Upper lobe of right lung (tissue), 1 donor: ENCODE data around the gene POC1A. TPM values are rescaled to one million over a fixed set of nuclear protein-coding genes. Genes with fewer than 3 reads are reported as not detected.
A peak's percentile ranks its signal among the peaks of the same experiment; 100 is the strongest.

Experiments used
- ATAC-seq: fragments of 200-7000 bp; cut with Tn5 transposase; one replicate; pipeline ENCODE4 v1.9.1; 2020; ENCODE audit warnings: mild to moderate bottlenecking, moderate library complexity
- DNase-seq: peaks from one replicate; pipeline ENCODE4 v3.0.0-alpha.2; 2020
- H3K27ac ChIP-seq: fragments of 200-600 bp; one replicate; pipeline ENCODE4 v1.8.0; 2022
- H3K27me3 ChIP-seq: fragments of 200-600 bp; one replicate; pipeline ENCODE4 v1.8.0; 2022; ENCODE audit warnings: mild to moderate bottlenecking
- H3K36me3 ChIP-seq: fragments of 200-600 bp; one replicate; pipeline ENCODE4 v1.8.0; 2022
- H3K4me1 ChIP-seq: fragments of 200-600 bp; one replicate; pipeline ENCODE4 v1.8.0; 2022
- H3K4me3 ChIP-seq: fragments of 200-600 bp; one replicate; pipeline ENCODE4 v1.8.0; 2022; ENCODE audit warnings: mild to moderate bottlenecking
- H3K9me3 ChIP-seq: fragments of 200-600 bp; one replicate; pipeline ENCODE4 v1.8.0; 2022
- CTCF ChIP-seq: fragments of 200-600 bp; IDR thresholded peaks from one replicate; pipeline ENCODE4 v1.8.0; 2022; ENCODE audit warnings: antibody characterized with exemption
- intact Hi-C: fragments of 100-400 bp; cut with DNase I; formaldehyde crosslinking; loops from one replicate; pipeline ENCODE4 v1.11.0; 2022
- total RNA-seq: library from RNA; stranded (reverse); fragmentation: NEBNext Ultra II Directional; extraction: Animal tissue kit (Norgen Biotek cat#: 25700); gene quantifications from one replicate; pipeline ENCODE4 v1.2.1, GENCODE V29; 2021
- donor health status: DM: no; HTN: yes; CAD: no; lungs with severe emphysema.

The POC1A gene
- total RNA-seq, 1 donor from 2014 or later = 2.5 TPM

- ATAC-seq (no peak), DNase-seq (no peak)
- no peak for TF ChIP-seq CTCF
- Histone ChIP-seq H3K4me3 (no peak overlapping the region), H3K4me1 (peaks cover 4% of the 10 kb centered on the region), H3K27ac (no peak overlapping the region), H3K27me3 (no peaks in the 10 kb centered on the region), H3K9me3 (no peaks in the 10 kb centered on the region), H3K36me3 (no peaks in the 10 kb centered on the region)
- intact Hi-C loops = loop anchor here (5.0 to 10.0 kb wide), 2 partner anchors 90 to 143 kb away; partner anchors contain the start of gene DUSP7
These were observed 9.2 kb downstream of the POC1A start for GRCh38 chr3:52144796-52145735.

- Histone ChIP-seq H3K36me3 (no peaks in the 10 kb centered on the region), H3K4me3 (no peak overlapping the region), H3K9me3 (no peaks in the 10 kb centered on the region), H3K4me1 (peaks cover 4% of the 10 kb centered on the region), H3K27ac (no peak overlapping the region), H3K27me3 (no peaks in the 10 kb centered on the region)
- intact Hi-C loops = loop anchor here (10.0 kb wide), 1 partner anchor 89 kb away; the partner anchor contains the start of gene DUSP7
- peak; percentile 97 for TF ChIP-seq CTCF
- peak; percentile 86 for DNase-seq
- ATAC-seq = peak; percentile 95
These were observed 10.0 kb downstream of the POC1A start for GRCh38 chr3:52144034-52144795.

GRCh38 chr3:52143616-52144015 is 10.6 kb downstream of the POC1A start:
- no peaks in the 10 kb centered on the region for H3K9me3 ChIP-seq
- DNase-seq = no peak
- no peak for ATAC-seq
- no peaks in the 10 kb centered on the region for H3K27me3 ChIP-seq
- intact Hi-C loops = loop anchor here (10.0 kb wide), 1 partner anchor 89 kb away; the partner anchor contains the start of gene DUSP7
- TF ChIP-seq CTCF = no peak
- no peak overlapping the region for H3K4me3 ChIP-seq
- no peak overlapping the region for H3K27ac ChIP-seq
- H3K36me3 ChIP-seq = no peaks in the 10 kb centered on the region
- H3K4me1 ChIP-seq = peaks cover 4% of the 10 kb centered on the region

- Histone ChIP-seq H3K4me1 (peaks cover 4% of the 10 kb centered on the region), H3K27ac (no peak overlapping the region), H3K27me3 (no peaks in the 10 kb centered on the region), H3K4me3 (no peak overlapping the region), H3K9me3 (no peaks in the 10 kb centered on the region), H3K36me3 (no peaks in the 10 kb centered on the region)
- DNase-seq (no peak), ATAC-seq (no peak)
- TF ChIP-seq CTCF = no peak
- intact Hi-C loops = loop anchor here (10.0 kb wide), 1 partner anchor 88 kb away; the partner anchor contains the start of gene DUSP7
These were observed 11.1 kb downstream of the POC1A start for GRCh38 chr3:52143156-52143555.

- intact Hi-C loops = loop anchor here (10.0 kb wide), 1 partner anchor 87 kb away; the partner anchor contains the start of gene DUSP7
- TF ChIP-seq CTCF = no peak
- peaks cover 14% of the 10 kb centered on the region for H3K4me1 ChIP-seq
- no peaks in the 10 kb centered on the region for H3K36me3 ChIP-seq
- DNase-seq = no peak
- no peak for ATAC-seq
- H3K4me3 ChIP-seq = no peak overlapping the region
- H3K9me3 ChIP-seq = no peaks in the 10 kb centered on the region
- H3K27ac ChIP-seq = no peak overlapping the region
- no peaks in the 10 kb centered on the region for H3K27me3 ChIP-seq
These were observed 12.5 kb downstream of the POC1A start for GRCh38 chr3:52141751-52142150.
